Measurements from ENCODE around the gene ATXN10.

- no peak for TF ChIP-seq CTCF (conservative IDR thresholded peaks at IDR 0.05; ENCODE audit: low read length)
- TF ChIP-seq EZH2phosphoT487 (IDR thresholded peaks at IDR 0.05; ENCODE audit: borderline replicate concordance), result no peak
Measured at GRCh38 chr22:45640291-45640940, 31.2 kb upstream of the ATXN10 start.
